OCI-LY3 (cell line): ENCODE results near the gene ILRUN.
"Not testable (repeated sequence)": the region's sequence is repeated elsewhere in the genome, so short reads cannot be mapped to it uniquely, and the experiment has no call there.

Source experiments
- H2AFZ ChIP-seq: fragments of 200-600, 300-600 bp; shearing (Covaris generic); 2 replicates; pipeline ENCODE4 v1.6.0; 2014; ENCODE audit warnings: antibody characterized with exemption, low read depth, low read length
- H3K27ac ChIP-seq: fragments of 200-600, 300-600 bp; sonication (generic); 2 replicates; pipeline ENCODE4 v1.5.1; 2014; ENCODE audit warnings: mild to moderate bottlenecking, low read length, moderate library complexity, mixed read lengths
- H3K27me3 ChIP-seq: fragments of 200-600, 300-600 bp; sonication (generic); 2 replicates; pipeline ENCODE4 v1.6.1; 2014; ENCODE audit warnings: low read depth, low read length, mixed read lengths
- H3K36me3 ChIP-seq: fragments of 200-600, 300-600 bp; sonication (generic); replicated peaks from 2 replicates; pipeline ENCODE3; 2014; ENCODE audit warnings: low read depth, low read length, mixed read lengths
- H3K4me1 ChIP-seq: fragments of 300-600, 200-600 bp; sonication (generic); 2 replicates; pipeline ENCODE4 v1.6.1; 2014; ENCODE audit warnings: low read length, mixed read lengths
- H3K4me2 ChIP-seq: fragments of 200-600, 300-600 bp; sonication (generic); 2 replicates; pipeline ENCODE4 v1.6.1; 2014; ENCODE audit warnings: low read length, mixed read lengths
- H3K4me3 ChIP-seq: fragments of 300-600, 200-600 bp; sonication (generic); 2 replicates; pipeline ENCODE4 v1.5.1; 2014; ENCODE audit warnings: antibody characterized with exemption, mild to moderate bottlenecking, low read length, moderate library complexity
- H3K79me2 ChIP-seq: fragments of 300-600, 200-600 bp; shearing (Covaris generic); 2 replicates; pipeline ENCODE4 v1.6.1; 2014; ENCODE audit warnings: mild to moderate bottlenecking, low read length, mixed read lengths
- H3K9ac ChIP-seq: fragments of 300-600, 200-600 bp; shearing (Covaris generic); 2 replicates; pipeline ENCODE4 v1.6.0; 2014; ENCODE audit warnings: mild to moderate bottlenecking, low read length, moderate library complexity
- H3K9me3 ChIP-seq: fragments of 200-600, 300-600 bp; shearing (Covaris generic); 2 replicates; pipeline ENCODE4 v1.6.1; 2014; ENCODE audit warnings: low read length, mixed read lengths; ENCODE audit not compliant: insufficient read depth
- H4K20me1 ChIP-seq: fragments of 200-600, 300-600 bp; sonication (generic); 2 replicates; pipeline ENCODE4 v1.6.1; 2016; ENCODE audit warnings: low read length, mixed read lengths; ENCODE audit not compliant: insufficient read depth
- CTCF ChIP-seq: fragments of 200-600, 300-600 bp; sonication (generic); IDR thresholded peaks from 2 replicates; pipeline ENCODE4 v1.5.1; 2014; ENCODE audit warnings: antibody characterized with exemption, low read length, low read depth
- EZH2phosphoT487 ChIP-seq: fragments of 200-600 bp; shearing (Covaris generic); IDR thresholded peaks from 2 replicates; pipeline ENCODE4 v1.6.1; 2018; ENCODE audit warnings: antibody characterized with exemption, mixed run types, low read depth

ILRUN gene

DNA sequence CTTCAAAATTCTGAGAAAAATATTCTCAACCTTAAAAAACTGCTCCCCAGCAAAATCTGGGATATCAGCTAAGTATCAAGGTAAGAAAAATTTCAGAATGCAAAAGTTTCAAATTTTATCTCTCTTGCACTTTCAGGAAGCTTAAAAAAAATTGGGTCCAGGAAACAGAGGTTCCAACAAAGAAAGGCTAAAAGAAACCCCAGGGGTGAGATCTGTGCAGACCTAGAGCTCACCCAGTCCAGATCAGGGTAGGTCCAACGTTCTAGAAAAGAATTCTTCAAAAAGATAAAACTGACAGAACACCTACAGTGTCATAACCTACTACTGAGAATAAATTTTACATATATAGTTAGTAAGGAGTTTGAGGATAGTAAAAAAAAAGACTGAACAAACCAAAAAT is 23.5 kb downstream of the ILRUN start:
- no peak for TF ChIP-seq CTCF
- no peak for TF ChIP-seq EZH2phosphoT487
- H4K20me1 ChIP-seq = no peaks in the 10 kb centered on the region
- peaks cover 55% of the 10 kb centered on the region for H3K4me1 ChIP-seq
- H3K9me3 ChIP-seq = no peaks in the 10 kb centered on the region
- peak overlapping the region; percentile 76 for H3K9ac ChIP-seq
- peak overlapping the region; percentile 79 for H3K4me2 ChIP-seq
- H3K79me2 ChIP-seq = peaks cover 83% of the 10 kb centered on the region
- no peaks in the 10 kb centered on the region for H3K27me3 ChIP-seq
- peak overlapping the region; percentile 99 for H3K27ac ChIP-seq
- H2AFZ ChIP-seq = no peak overlapping the region
- H3K4me3 ChIP-seq = peak overlapping the region; percentile 60
- peaks cover 7% of the 10 kb centered on the region for H3K36me3 ChIP-seq

- peak overlapping the region; percentile 79 for H3K4me2 ChIP-seq
- H3K4me3 ChIP-seq = peak overlapping the region; percentile 60
- peaks cover 7% of the 10 kb centered on the region for H3K36me3 ChIP-seq
- H3K9ac ChIP-seq = peak overlapping the region; percentile 76
- no peaks in the 10 kb centered on the region for H3K9me3 ChIP-seq
- peaks cover 55% of the 10 kb centered on the region for H3K4me1 ChIP-seq
- H3K79me2 ChIP-seq = peaks cover 83% of the 10 kb centered on the region
- peak overlapping the region; percentile 99 for H3K27ac ChIP-seq
- TF ChIP-seq CTCF (no peak), EZH2phosphoT487 (no peak)
- no peaks in the 10 kb centered on the region for H3K27me3 ChIP-seq
- no peak overlapping the region for H2AFZ ChIP-seq
- H4K20me1 ChIP-seq = no peaks in the 10 kb centered on the region
Measured at GRCh38 chr6:34672657-34673043, 23.9 kb downstream of the ILRUN start.

DNA sequence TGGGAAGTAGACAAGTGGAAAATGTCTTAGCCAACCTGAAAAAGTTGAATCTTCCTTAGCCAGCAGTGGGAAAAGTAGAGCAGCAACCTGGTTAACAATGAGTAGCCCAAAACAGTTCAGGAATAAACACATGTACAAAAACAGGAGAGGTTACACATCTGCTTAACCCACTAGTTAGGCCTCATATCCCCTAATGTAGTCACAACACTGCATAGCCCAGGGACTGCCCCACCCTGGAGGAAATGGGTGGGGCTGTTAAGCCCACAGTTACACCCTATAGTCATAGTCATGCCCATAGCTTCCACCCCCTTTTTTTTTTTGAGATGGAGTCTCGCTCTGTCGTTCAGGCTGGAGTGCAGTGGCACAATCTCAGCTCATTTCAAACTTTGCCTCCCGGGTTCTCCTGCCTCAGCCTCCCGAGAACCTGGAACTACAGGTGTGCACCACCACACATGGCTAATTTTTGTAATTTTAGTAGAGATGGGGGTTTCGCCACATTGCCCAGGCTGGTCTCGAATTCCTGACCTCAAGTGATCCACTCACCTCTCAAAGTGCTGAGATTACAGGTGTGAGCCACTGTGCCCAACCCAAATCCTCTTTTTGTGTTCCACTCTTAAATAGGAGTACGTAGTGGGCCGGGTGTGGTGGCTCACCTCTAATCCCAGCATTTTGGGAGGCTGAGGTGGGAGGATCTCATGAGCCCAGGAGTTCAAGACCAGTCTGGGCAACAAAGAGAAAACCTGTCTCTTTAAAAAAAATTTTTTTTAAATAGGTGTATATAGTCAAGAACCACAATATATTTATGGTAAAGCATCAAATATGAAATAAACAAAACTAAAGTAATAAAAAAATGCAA is 24.5 kb downstream of the ILRUN start:
- Histone ChIP-seq H3K4me3 (peak overlapping the region; percentile 60), H3K9me3 (no peaks in the 10 kb centered on the region), H2AFZ (no peak overlapping the region), H3K4me1 (peaks cover 55% of the 10 kb centered on the region), H3K79me2 (peaks cover 83% of the 10 kb centered on the region), H3K27ac (peak overlapping the region; percentile 99), H4K20me1 (no peaks in the 10 kb centered on the region), H3K4me2 (peak overlapping the region; percentile 79), H3K36me3 (peaks cover 7% of the 10 kb centered on the region), H3K9ac (peak overlapping the region; percentile 76), H3K27me3 (no peaks in the 10 kb centered on the region)
- TF ChIP-seq CTCF (no peak), EZH2phosphoT487 (no peak)

DNA sequence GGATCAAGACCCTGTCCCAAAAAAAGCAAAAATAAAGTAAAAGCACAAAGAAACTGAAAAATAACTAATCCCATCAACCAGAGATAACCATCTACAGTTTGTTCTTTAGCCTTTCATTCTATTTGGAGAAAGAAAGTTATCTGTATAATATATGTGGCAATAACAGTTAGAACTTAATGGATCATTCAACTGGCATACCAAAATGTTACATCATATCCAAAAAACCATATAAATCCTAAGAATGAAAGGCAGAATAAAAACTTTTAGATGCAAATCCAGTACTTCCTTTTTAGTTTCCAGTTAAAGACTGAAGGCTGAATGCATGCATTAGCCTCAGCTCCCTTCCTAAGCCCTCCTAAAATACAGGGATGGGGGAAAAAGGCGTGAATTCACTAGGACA is 25.2 kb downstream of the ILRUN start:
- Histone ChIP-seq H3K4me3 (no peak overlapping the region), H3K79me2 (peaks cover 83% of the 10 kb centered on the region), H3K4me1 (peaks cover 55% of the 10 kb centered on the region), H3K9ac (peak overlapping the region; percentile 76), H4K20me1 (no peaks in the 10 kb centered on the region), H3K36me3 (peaks cover 3% of the 10 kb centered on the region), H3K9me3 (no peaks in the 10 kb centered on the region), H3K4me2 (peak overlapping the region; percentile 79), H3K27me3 (no peaks in the 10 kb centered on the region), H2AFZ (no peak overlapping the region), H3K27ac (peak overlapping the region; percentile 99)
- no peak for TF ChIP-seq EZH2phosphoT487
- TF ChIP-seq CTCF = no peak

GRCh38 chr6:34668799-34669198 is 27.8 kb downstream of the ILRUN start:
- not testable (repeated sequence) for H3K27me3 ChIP-seq, H3K36me3 ChIP-seq, H3K4me2 ChIP-seq, H3K9ac ChIP-seq, H3K4me3 ChIP-seq, H3K9me3 ChIP-seq, H2AFZ ChIP-seq, H4K20me1 ChIP-seq, H3K27ac ChIP-seq
- peaks cover 44% of the 10 kb centered on the region for H3K4me1 ChIP-seq
- peaks cover 98% of the 10 kb centered on the region for H3K79me2 ChIP-seq
